Dendritic cell treated with granulocyte-macrophage colony-stimulating factor and Interleukin-4, amounts not matched to agents 40 ng/mL and 50 ng/mL, for 4 days (primary cell): ENCODE data around the gene GGT6.

Source experiments
- H3K27ac Mint-ChIP-seq: one replicate; pipeline ENCODE4 v1.8.0; 2022; ENCODE audit warnings: mild to moderate bottlenecking, mixed read lengths
- H3K27me3 Mint-ChIP-seq: one replicate; pipeline ENCODE4 v1.8.0; 2022; ENCODE audit warnings: mild to moderate bottlenecking, mixed read lengths
- H3K36me3 Mint-ChIP-seq: one replicate; pipeline ENCODE4 v1.8.0; 2022; ENCODE audit warnings: low read depth, mixed read lengths
- H3K4me1 Mint-ChIP-seq: one replicate; pipeline ENCODE4 v1.8.0; 2022; ENCODE audit warnings: low read depth, mixed read lengths
- H3K4me3 Mint-ChIP-seq: one replicate; pipeline ENCODE4 v1.8.0; 2022; ENCODE audit warnings: mild to moderate bottlenecking, moderate library complexity, mixed read lengths
- H3K9me3 Mint-ChIP-seq: one replicate; pipeline ENCODE4 v1.8.0; 2022; ENCODE audit warnings: mixed read lengths
- intact Hi-C: fragments of 100-400 bp; cut with micrococcal nuclease; formaldehyde crosslinking; loops from one replicate; pipeline ENCODE4 v1.15.0; 2022

Gene GGT6

GRCh38 chr17:4557626-4558346 is 2.6 kb downstream of the GGT6 start:
- peaks cover 5% of the 10 kb centered on the region for H3K27me3 Mint-ChIP-seq
- peaks cover 25% of the 10 kb centered on the region for H3K36me3 Mint-ChIP-seq
- H3K27ac Mint-ChIP-seq: no peak overlapping the region
- peaks cover 47% of the 10 kb centered on the region for H3K4me1 Mint-ChIP-seq
- H3K4me3 Mint-ChIP-seq: no peak overlapping the region
- intact Hi-C loops: no loop called here
- no peaks in the 10 kb centered on the region for H3K9me3 Mint-ChIP-seq

DNA sequence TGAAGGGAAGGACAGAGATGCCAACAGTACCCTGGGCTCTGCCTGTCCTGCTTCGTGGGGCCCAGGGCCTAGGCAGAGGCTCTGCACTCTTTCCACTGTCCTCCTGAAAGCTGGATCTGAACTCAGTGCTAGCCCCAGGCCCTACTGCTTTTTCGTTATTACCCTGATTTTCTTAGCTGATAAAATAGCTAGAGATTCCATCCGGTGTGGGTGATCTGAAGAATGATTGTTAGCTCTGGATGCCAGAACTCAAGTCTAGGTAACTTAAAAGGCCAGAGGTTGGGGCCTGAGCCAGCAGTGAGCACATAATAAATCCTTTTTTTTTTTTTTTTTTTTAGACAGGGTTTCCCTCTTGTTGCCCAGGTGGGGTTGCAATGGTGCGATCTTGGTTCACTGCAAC is 3.4 kb downstream of the GGT6 start:
- no peaks in the 10 kb centered on the region for H3K9me3 Mint-ChIP-seq
- peaks cover 39% of the 10 kb centered on the region for H3K4me1 Mint-ChIP-seq
- H3K36me3 Mint-ChIP-seq: peaks cover 32% of the 10 kb centered on the region
- no peak overlapping the region for H3K27ac Mint-ChIP-seq
- H3K27me3 Mint-ChIP-seq: peaks cover 4% of the 10 kb centered on the region
- intact Hi-C loops: no loop called here
- H3K4me3 Mint-ChIP-seq: no peak overlapping the region

GRCh38 chr17:4555873-4556759 is 4.3 kb downstream of the GGT6 start:
- no peaks in the 10 kb centered on the region for H3K27me3 Mint-ChIP-seq
- H3K4me1 Mint-ChIP-seq: peaks cover 31% of the 10 kb centered on the region
- H3K4me3 Mint-ChIP-seq: peak overlapping the region; percentile 88
- intact Hi-C loops: no loop called here
- H3K9me3 Mint-ChIP-seq: no peaks in the 10 kb centered on the region
- H3K36me3 Mint-ChIP-seq: peaks cover 41% of the 10 kb centered on the region
- peak overlapping the region; percentile 98 for H3K27ac Mint-ChIP-seq

GRCh38 chr17:4554997-4555799 is 5.2 kb downstream of the GGT6 start, which contains the start of gene MYBBP1A:
Gene MYBBP1A, minus strand, starts transcription at chr17:4555384. Its CDS starts 60 bp downstream, at chr17:4555324.
- peaks cover 31% of the 10 kb centered on the region for H3K4me1 Mint-ChIP-seq
- no peaks in the 10 kb centered on the region for H3K27me3 Mint-ChIP-seq
- intact Hi-C loops: no loop called here
- H3K4me3 Mint-ChIP-seq: peak within 1 kb of the TSS; percentile 88
- H3K36me3 Mint-ChIP-seq: peaks cover 50% of the 10 kb centered on the region
- H3K27ac Mint-ChIP-seq: peak within 1 kb of the TSS; percentile 98
- no peaks in the 10 kb centered on the region for H3K9me3 Mint-ChIP-seq

GRCh38 chr17:4554441-4554996 is 5.9 kb downstream of the GGT6 start:
- Mint-ChIP-seq H3K27me3 (no peaks in the 10 kb centered on the region), H3K27ac (peak overlapping the region; percentile 98), H3K4me3 (peak overlapping the region; percentile 88), H3K9me3 (no peaks in the 10 kb centered on the region), H3K4me1 (peaks cover 31% of the 10 kb centered on the region), H3K36me3 (peaks cover 57% of the 10 kb centered on the region)
- intact Hi-C loops: no loop called here

GRCh38 chr17:4553669-4554068 is 6.7 kb downstream of the GGT6 start:
- Mint-ChIP-seq H3K27me3 (no peaks in the 10 kb centered on the region), H3K27ac (no peak overlapping the region), H3K36me3 (peaks cover 66% of the 10 kb centered on the region), H3K4me1 (peaks cover 31% of the 10 kb centered on the region), H3K9me3 (no peaks in the 10 kb centered on the region), H3K4me3 (no peak overlapping the region)
- intact Hi-C loops: no loop called here

GRCh38 chr17:4551796-4552525 is 8.4 kb downstream of the GGT6 start:
- H3K4me3 Mint-ChIP-seq: no peak overlapping the region
- H3K27ac Mint-ChIP-seq: no peak overlapping the region
- intact Hi-C loops: no loop called here

DNA sequence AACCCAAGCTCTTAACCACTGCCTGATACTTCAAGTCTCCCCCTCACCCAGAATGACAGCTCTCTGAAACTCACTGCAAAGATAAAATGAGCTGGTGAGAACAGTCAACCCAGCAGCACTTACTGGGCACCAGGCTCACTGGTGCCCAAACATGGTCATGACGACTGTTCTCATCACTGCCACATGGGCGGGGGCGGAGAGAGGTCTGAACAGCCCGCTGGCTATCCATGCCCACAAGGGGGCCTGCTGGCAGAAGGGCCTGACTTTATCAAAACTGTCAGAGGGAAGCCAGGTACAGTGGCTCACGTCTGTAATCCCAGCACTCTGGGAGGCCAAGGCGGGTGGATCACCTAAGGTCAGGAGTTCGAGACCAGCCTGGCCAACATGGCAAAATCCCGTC is 9.2 kb downstream of the GGT6 start:
- intact Hi-C loops: no loop called here
- Mint-ChIP-seq H3K27ac (no peak overlapping the region), H3K4me3 (no peak overlapping the region), H3K36me3 (peaks cover 91% of the 10 kb centered on the region), H3K27me3 (no peaks in the 10 kb centered on the region), H3K9me3 (no peaks in the 10 kb centered on the region), H3K4me1 (peaks cover 27% of the 10 kb centered on the region)

More at GRCh38 chr17:4551796-4552525, 8.4 kb downstream of the GGT6 start:
- Mint-ChIP-seq H3K9me3 (no peaks in the 10 kb centered on the region), H3K36me3 (peaks cover 83% of the 10 kb centered on the region), H3K4me1 (peaks cover 31% of the 10 kb centered on the region), H3K27me3 (no peaks in the 10 kb centered on the region)

DNA sequence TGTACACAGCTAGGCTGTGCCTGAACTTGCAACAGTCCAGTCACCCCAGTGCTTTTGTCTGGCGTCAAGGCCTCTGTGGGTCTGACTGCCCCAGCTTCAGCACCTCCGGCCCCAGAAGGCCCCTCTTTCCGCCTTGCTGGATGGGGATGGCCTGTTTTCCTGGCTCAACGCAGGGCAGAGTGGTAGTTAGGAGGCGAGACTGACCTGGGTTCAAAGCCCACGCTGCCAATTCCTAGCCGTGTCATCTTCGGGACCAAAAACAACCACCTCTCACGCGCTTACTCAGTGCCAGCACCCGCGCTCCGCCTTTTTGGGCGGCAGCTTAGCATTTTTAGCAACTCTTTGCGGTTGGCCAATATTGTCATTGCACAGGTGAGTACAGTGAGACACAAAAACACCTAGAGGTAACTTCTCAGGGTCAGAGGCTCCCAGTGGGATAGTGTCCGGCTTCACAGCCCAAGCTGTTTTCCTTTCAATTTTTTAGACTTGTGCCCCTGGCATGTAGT is 9.8 kb downstream of the GGT6 start:
- peaks cover 97% of the 10 kb centered on the region for H3K36me3 Mint-ChIP-seq
- peaks cover 21% of the 10 kb centered on the region for H3K4me1 Mint-ChIP-seq
- intact Hi-C loops: no loop called here
- H3K4me3 Mint-ChIP-seq: no peak overlapping the region
- no peaks in the 10 kb centered on the region for H3K27me3 Mint-ChIP-seq
- no peaks in the 10 kb centered on the region for H3K9me3 Mint-ChIP-seq
- no peak overlapping the region for H3K27ac Mint-ChIP-seq

- Mint-ChIP-seq H3K4me3 (no peak overlapping the region), H3K36me3 (peaks cover 97% of the 10 kb centered on the region)
Observed at GRCh38 chr17:4549781-4550533, 10.4 kb downstream of the GGT6 start.

DNA sequence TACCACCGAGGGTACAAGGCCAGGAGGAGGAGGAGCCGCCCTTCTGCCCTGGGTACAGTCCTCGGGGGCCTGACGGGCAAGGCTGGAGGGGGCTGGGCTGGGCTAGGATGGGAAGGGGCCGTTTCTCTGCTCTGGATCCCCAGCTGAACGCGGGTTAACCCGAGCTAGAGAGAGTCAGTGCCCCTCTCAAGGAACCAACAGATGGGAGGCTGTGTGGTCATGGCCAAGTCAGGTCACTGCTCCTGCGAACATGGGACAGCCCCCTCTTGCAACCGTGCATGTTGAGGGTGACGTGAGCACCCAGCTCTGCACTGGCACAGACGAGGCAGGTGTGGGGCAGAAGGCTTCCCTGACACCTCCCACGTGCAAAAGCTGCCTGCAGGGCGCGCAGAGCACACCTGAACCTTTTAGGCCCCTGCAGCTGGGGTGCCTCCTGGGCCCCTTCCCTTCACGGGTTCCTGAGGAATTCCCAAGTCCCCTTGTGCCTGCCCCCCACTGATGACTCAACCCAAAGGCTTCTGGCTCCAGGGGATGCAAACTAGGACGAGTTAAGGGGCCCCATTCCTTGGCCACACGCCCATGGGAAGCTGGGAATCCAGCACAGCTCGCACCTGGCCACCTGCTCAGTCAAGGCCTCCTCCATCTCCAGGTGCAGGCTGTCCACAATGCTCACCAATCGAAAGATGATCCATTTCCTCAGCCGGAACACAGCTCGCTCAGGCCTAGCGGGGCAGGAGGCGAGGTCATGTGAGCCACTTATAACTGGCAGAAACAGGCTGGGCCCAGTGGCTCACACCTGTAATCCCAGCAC is 11.5 kb downstream of the GGT6 start:
- Mint-ChIP-seq H3K9me3 (no peaks in the 10 kb centered on the region), H3K4me3 (no peak overlapping the region), H3K36me3 (peaks cover 100% of the 10 kb centered on the region), H3K4me1 (peaks cover 5% of the 10 kb centered on the region), H3K27me3 (no peaks in the 10 kb centered on the region), H3K27ac (no peak overlapping the region)
- intact Hi-C loops: no loop called here

More at GRCh38 chr17:4549781-4550533, 10.4 kb downstream of the GGT6 start:
- intact Hi-C loops: no loop called here
- H3K27ac Mint-ChIP-seq: no peak overlapping the region
- H3K27me3 Mint-ChIP-seq: no peaks in the 10 kb centered on the region
- no peaks in the 10 kb centered on the region for H3K9me3 Mint-ChIP-seq
- peaks cover 15% of the 10 kb centered on the region for H3K4me1 Mint-ChIP-seq

GRCh38 chr17:4548061-4548461 is 12.3 kb downstream of the GGT6 start:
- Mint-ChIP-seq H3K27ac (no peak overlapping the region), H3K4me1 (no peaks in the 10 kb centered on the region), H3K4me3 (no peak overlapping the region), H3K36me3 (peaks cover 100% of the 10 kb centered on the region), H3K27me3 (no peaks in the 10 kb centered on the region), H3K9me3 (no peaks in the 10 kb centered on the region)
- intact Hi-C loops: no loop called here
